Mesenchymal stem cell (in vitro differentiated cells and primary cell): ENCODE data around the gene TMEM179B.

Source experiments
- DNase-seq: peaks from one replicate; pipeline ENCODE4 v3.0.0-alpha.2; 2013
- H2AFZ ChIP-seq: one replicate; pipeline ENCODE4 v1.6.1; 2013; ENCODE audit warnings: low read depth, mild to moderate bottlenecking, control low read depth, inconsistent platforms, low read length, moderate library complexity
- H2AK5ac ChIP-seq: 2 replicates; pipeline ENCODE4 v1.6.1; 2013; ENCODE audit warnings: low read length, moderate library complexity, mild to moderate bottlenecking, inconsistent platforms; ENCODE audit not compliant: severe bottlenecking
- H2BK120ac ChIP-seq: one replicate; pipeline ENCODE4 v1.6.1; 2013; ENCODE audit warnings: low read depth, mild to moderate bottlenecking, inconsistent platforms, low read length, moderate library complexity
- H2BK12ac ChIP-seq, 2 experiments: one replicate each; pipeline ENCODE4 v1.6.1; 2013; ENCODE audit warnings: inconsistent platforms in 2 of 2, low read length in 2 of 2, mild to moderate bottlenecking in 2 of 2, moderate library complexity in 2 of 2, control low read depth in 1 of 2
- H2BK15ac ChIP-seq: one replicate; pipeline ENCODE4 v1.6.1; 2013; ENCODE audit warnings: mild to moderate bottlenecking, low read depth, inconsistent platforms; ENCODE audit not compliant: poor library complexity, severe bottlenecking
- H2BK5ac ChIP-seq: 2 replicates; pipeline ENCODE4 v1.6.1; 2013; ENCODE audit warnings: low read depth, mild to moderate bottlenecking, low read length, control low read depth, inconsistent platforms; ENCODE audit not compliant: poor library complexity, severe bottlenecking
- H3K14ac ChIP-seq, 2 experiments: one replicate each; pipeline ENCODE4 v1.6.1; 2013; ENCODE audit warnings: inconsistent platforms in 2 of 2, low read length in 2 of 2, control low read depth in 1 of 2, mild to moderate bottlenecking in 1 of 2, moderate library complexity in 1 of 2
- H3K18ac ChIP-seq, 2 experiments: one replicate each; pipeline ENCODE4 v1.6.1; 2013; ENCODE audit warnings: inconsistent platforms in 2 of 2, low read length in 2 of 2, control low read depth in 1 of 2, low read depth in 1 of 2, mild to moderate bottlenecking in 1 of 2
- H3K23ac ChIP-seq, 2 experiments: one replicate each; pipeline ENCODE4 v1.6.1; 2013; ENCODE audit warnings: inconsistent platforms in 2 of 2, low read length in 2 of 2, mild to moderate bottlenecking in 2 of 2, moderate library complexity in 2 of 2, control low read depth in 1 of 2
- H3K27ac ChIP-seq: 2 replicates; pipeline ENCODE4 v1.5.1; 2013; ENCODE audit warnings: mild to moderate bottlenecking, moderate library complexity, low read length, control low read depth, inconsistent platforms; ENCODE audit not compliant: poor library complexity, severe bottlenecking
- H3K27me3 ChIP-seq, 2 experiments: 2 replicates each; pipeline versions ENCODE4 v1.6.1 to v1.7.0; 2013; ENCODE audit warnings: low read length in 2 of 2, mild to moderate bottlenecking in 2 of 2, moderate library complexity in 2 of 2, control low read depth in 1 of 2, inconsistent platforms in 1 of 2; ENCODE audit not compliant: control insufficient read depth in 1 of 2, insufficient read depth in 1 of 2
- H3K36me3 ChIP-seq, 2 experiments: 2 replicates each; pipeline versions ENCODE4 v1.6.1 to v1.7.0; 2013; ENCODE audit warnings: low read length in 2 of 2, control low read depth in 1 of 2, inconsistent platforms in 1 of 2, low read depth in 1 of 2, mild to moderate bottlenecking in 1 of 2; ENCODE audit not compliant: insufficient read depth in 2 of 2, control insufficient read depth in 1 of 2
- H3K4ac ChIP-seq, 2 experiments: one replicate each; pipeline ENCODE4 v1.6.1; 2013; ENCODE audit warnings: inconsistent platforms in 2 of 2, low read length in 2 of 2, mild to moderate bottlenecking in 2 of 2, moderate library complexity in 2 of 2, control low read depth in 1 of 2, low read depth in 1 of 2
- H3K4me1 ChIP-seq: 2 replicates; pipeline ENCODE4 v1.6.1; 2013; ENCODE audit warnings: low read depth, low read length, control low read depth; ENCODE audit not compliant: control insufficient read depth, insufficient read depth
- H3K4me2 ChIP-seq: 2 replicates; pipeline ENCODE4 v1.6.1; 2013; ENCODE audit warnings: low read length, mild to moderate bottlenecking, inconsistent platforms; ENCODE audit not compliant: poor library complexity, severe bottlenecking
- H3K4me3 ChIP-seq, 2 experiments: 2 replicates each; pipeline versions ENCODE4 v1.5.1 to v1.7.0; 2013; ENCODE audit warnings: low read length in 2 of 2, mild to moderate bottlenecking in 2 of 2, control low read depth in 1 of 2, low read depth in 1 of 2; ENCODE audit not compliant: insufficient read depth in 1 of 2
- H3K79me1 ChIP-seq: replicated peaks from 2 replicates; pipeline ENCODE4 v1.6.1; 2013; ENCODE audit warnings: mild to moderate bottlenecking, control low read depth, low read length, inconsistent platforms; ENCODE audit not compliant: poor library complexity, severe bottlenecking
- H3K9ac ChIP-seq: 2 replicates; pipeline ENCODE4 v1.7.0; 2013; ENCODE audit warnings: mild to moderate bottlenecking, low read length, moderate library complexity
- H3K9me3 ChIP-seq: 2 replicates; pipeline ENCODE4 v1.7.0; 2013; ENCODE audit warnings: mild to moderate bottlenecking, low read length; ENCODE audit not compliant: control insufficient read depth
- H4K8ac ChIP-seq: one replicate; pipeline ENCODE4 v1.6.1; 2013; ENCODE audit warnings: inconsistent platforms, mild to moderate bottlenecking, low read length, moderate library complexity
- H4K91ac ChIP-seq: one replicate; pipeline ENCODE4 v1.6.1; 2013; ENCODE audit warnings: mild to moderate bottlenecking, low read length, inconsistent platforms
- WGBS: methylation state at CpG from one replicate; pipeline ENCODE4 v1.1.7; 2013; ENCODE audit warnings: mixed read lengths; 5-methylcytosine and 5-hydroxymethylcytosine counted together

TMEM179B gene

GRCh38 chr11:62832336-62833234 lies 45.4 kb downstream of the TMEM179B start, which contains the start of gene TEX54:
TEX54 (minus strand) TSS chr11:62832841.
- H3K4me2 ChIP-seq = peak within 1 kb of the TSS; percentile 82
- no peak for DNase-seq
- H3K18ac ChIP-seq = peak within 1 kb of the TSS; percentile 88 to 90
- peak within 1 kb of the TSS; percentile 98 for H4K8ac ChIP-seq
- peak within 1 kb of the TSS; percentile 98 for H3K9ac ChIP-seq
- H3K4me1 ChIP-seq = peaks cover 17% of the 10 kb centered on the region
- peak within 1 kb of the TSS; percentile 88 for H2BK15ac ChIP-seq
- H2BK5ac ChIP-seq = peak within 1 kb of the TSS; percentile 83
- peak within 1 kb of the TSS in 1 of 2 experiments; percentile 75 for H2BK12ac ChIP-seq
- H4K91ac ChIP-seq = peak within 1 kb of the TSS; percentile 96
- H3K36me3 ChIP-seq = peaks cover 42 to 49% of the 10 kb centered on the region in 2 experiments
- peak within 1 kb of the TSS; percentile 84 for H2BK120ac ChIP-seq
- H3K23ac ChIP-seq = peak within 1 kb of the TSS in 1 of 2 experiments; percentile 78
- no peak within 1 kb of the TSS for H2AK5ac ChIP-seq
- WGBS = 15% methylated on average over 39 of the region's 40 CpGs
- H2AFZ ChIP-seq = peak within 1 kb of the TSS; percentile 96
- H3K27ac ChIP-seq = peak within 1 kb of the TSS; percentile 82
- H3K79me1 ChIP-seq = peaks cover 21% of the 10 kb centered on the region
- H3K4me3 ChIP-seq = peak within 1 kb of the TSS; percentile 85 to 98
- no peaks in the 10 kb centered on the region for H3K27me3 ChIP-seq
- peak within 1 kb of the TSS; percentile 48 to 93 for H3K4ac ChIP-seq
- H3K14ac ChIP-seq = peak within 1 kb of the TSS in 1 of 2 experiments; percentile 88
- H3K9me3 ChIP-seq = no peaks in the 10 kb centered on the region

- no peaks in the 10 kb centered on the region for H3K9me3 ChIP-seq
- peaks cover 34 to 36% of the 10 kb centered on the region in 2 experiments for H3K36me3 ChIP-seq
- no peak for DNase-seq
- H3K79me1 ChIP-seq = peaks cover 26% of the 10 kb centered on the region
- no peak overlapping the region for H2BK12ac ChIP-seq
- 91% methylated on average over 8 of the region's 8 CpGs for WGBS
- H2AK5ac ChIP-seq = no peak overlapping the region
- H3K4me2 ChIP-seq = no peak overlapping the region
- no peak overlapping the region for H3K4me3 ChIP-seq
- H2BK5ac ChIP-seq = no peak overlapping the region
- peaks cover 16% of the 10 kb centered on the region for H3K4me1 ChIP-seq
- no peak overlapping the region for H3K9ac ChIP-seq
- H3K23ac ChIP-seq = no peak overlapping the region
- no peak overlapping the region for H4K8ac ChIP-seq
- H3K4ac ChIP-seq = no peak overlapping the region
- H3K18ac ChIP-seq = no peak overlapping the region
- no peak overlapping the region for H2AFZ ChIP-seq
- H3K27me3 ChIP-seq = no peaks in the 10 kb centered on the region
- no peak overlapping the region for H2BK15ac ChIP-seq
- H3K14ac ChIP-seq = no peak overlapping the region
- H3K27ac ChIP-seq = no peak overlapping the region
- no peak overlapping the region for H4K91ac ChIP-seq
- H2BK120ac ChIP-seq = no peak overlapping the region
These were observed 48.1 kb downstream of the TMEM179B start for GRCh38 chr11:62835336-62835735.

GRCh38 chr11:62839050-62839945 lies 52.1 kb downstream of the TMEM179B start, which contains the start of gene WDR74:
WDR74 (minus strand) TSS chr11:62839590; CDS start chr11:62839570, 20 bp downstream.
- H3K9me3 ChIP-seq = no peaks in the 10 kb centered on the region
- H3K4me2 ChIP-seq = peak within 1 kb of the TSS; percentile 75
- H2BK5ac ChIP-seq = no peak within 1 kb of the TSS
- peaks cover 22% of the 10 kb centered on the region for H3K79me1 ChIP-seq
- peak within 1 kb of the TSS; percentile 41 to 81 for H3K18ac ChIP-seq
- no peak within 1 kb of the TSS for H2AK5ac ChIP-seq
- H3K9ac ChIP-seq = peak within 1 kb of the TSS; percentile 96
- H3K27ac ChIP-seq = peak within 1 kb of the TSS; percentile 91
- H2BK12ac ChIP-seq = peak within 1 kb of the TSS in 1 of 2 experiments; percentile 29
- peak; percentile 97 for DNase-seq
- peaks cover 26% of the 10 kb centered on the region in 2 experiments for H3K36me3 ChIP-seq
- H3K4ac ChIP-seq = peak within 1 kb of the TSS in 1 of 2 experiments; percentile 95
- H3K23ac ChIP-seq = no peak within 1 kb of the TSS
- H3K14ac ChIP-seq = peak within 1 kb of the TSS in 1 of 2 experiments; percentile 55
- no peak within 1 kb of the TSS for H2BK15ac ChIP-seq
- peak within 1 kb of the TSS; percentile 55 for H4K91ac ChIP-seq
- H4K8ac ChIP-seq = peak within 1 kb of the TSS; percentile 81
- peaks cover 13% of the 10 kb centered on the region for H3K4me1 ChIP-seq
- no peaks in the 10 kb centered on the region for H3K27me3 ChIP-seq
- H2BK120ac ChIP-seq = peak within 1 kb of the TSS; percentile 61
- H3K4me3 ChIP-seq = peak within 1 kb of the TSS; percentile 91 to 98
- under 1% methylated on average over 58 of the region's 62 CpGs for WGBS
- H2AFZ ChIP-seq = peak within 1 kb of the TSS; percentile 88
